Hematopoietic multipotent progenitor cell treated with erythropoietin and hydrocortisone succinate and interleukin-3 and kit ligand, for 6 days (in vitro differentiated cells): ENCODE results near the gene CENPT.

Experiments used
- DNase-seq: peaks from one replicate; pipeline ENCODE4 v3.0.0-alpha.2; 2015

CENPT gene

GRCh38 chr16:67805718-67806427 lies 41.6 kb downstream of the CENPT start:
- no peak for DNase-seq

DNA sequence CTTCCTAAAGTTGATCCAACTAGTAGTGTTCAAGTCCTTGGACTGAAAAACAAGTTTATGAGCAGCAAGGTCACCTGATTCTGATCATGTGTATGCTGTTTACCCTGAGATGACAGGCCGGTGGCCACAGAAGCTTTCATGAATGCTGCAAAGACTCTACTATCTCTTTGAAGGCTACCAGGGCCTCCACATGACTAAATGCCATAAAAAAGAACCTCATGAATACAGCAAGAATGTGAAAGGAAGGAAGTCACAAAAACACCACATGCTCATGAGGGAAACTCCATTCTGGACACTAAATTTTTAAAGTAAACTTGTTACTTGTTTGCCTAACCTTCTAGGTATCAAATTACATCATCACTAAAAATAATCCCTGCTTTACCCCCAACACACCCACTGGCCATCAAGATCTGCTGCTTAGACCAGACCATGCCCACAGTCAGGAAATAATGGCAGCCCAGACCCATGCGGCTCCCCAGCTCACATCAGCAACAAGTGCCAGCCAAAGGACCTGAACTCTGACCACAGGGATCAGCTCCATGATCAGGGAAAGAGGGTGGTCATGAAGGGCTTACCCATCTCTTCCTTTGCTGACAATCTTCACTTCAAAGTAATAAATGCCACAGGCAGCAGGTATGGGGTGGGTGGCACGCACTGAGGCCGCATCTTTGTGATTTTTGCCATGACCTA lies 42.5 kb downstream of the CENPT start:
- no peak for DNase-seq

DNA sequence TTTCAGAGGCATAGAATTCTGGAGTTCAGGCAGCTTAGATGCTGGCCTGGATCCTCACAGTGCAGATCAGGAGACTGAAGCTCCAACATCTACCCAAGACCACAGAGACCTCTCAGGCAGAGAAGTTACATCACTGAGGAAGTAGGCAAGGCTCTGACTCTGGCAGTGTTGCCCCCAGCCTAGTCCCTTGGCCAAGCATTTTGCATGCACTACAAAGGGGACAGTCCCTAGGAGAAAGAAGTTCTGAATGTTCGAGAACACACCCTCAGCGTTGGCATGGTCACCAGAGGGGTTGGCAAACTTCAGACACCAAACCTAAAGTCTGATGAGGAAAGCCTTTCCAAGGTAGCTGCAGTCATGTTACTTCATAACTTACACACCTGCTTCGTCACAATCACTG lies 43.6 kb downstream of the CENPT start:
- peak; percentile 44 for DNase-seq

- no peak for DNase-seq
Measured at GRCh38 chr16:67801883-67802282, 45.6 kb downstream of the CENPT start.

DNA sequence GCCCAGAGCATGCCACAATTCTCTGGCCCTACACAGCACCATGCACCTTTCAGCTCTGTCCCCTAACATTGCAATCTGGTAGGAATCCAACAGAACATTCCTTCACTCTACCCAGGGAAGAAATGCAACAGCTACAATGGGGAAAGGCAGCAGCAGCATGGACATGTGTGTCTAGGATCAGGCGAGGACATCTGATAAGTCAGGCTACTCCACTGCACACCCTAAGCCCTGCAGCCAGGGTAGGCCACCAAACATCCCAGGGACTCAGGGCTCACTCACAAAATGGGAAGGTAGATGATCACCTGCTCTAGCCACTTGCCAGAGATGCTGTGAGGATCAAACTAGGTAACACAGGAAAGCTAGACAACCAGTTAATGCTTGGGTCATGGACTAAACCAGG lies 46.3 kb downstream of the CENPT start:
- DNase-seq = peak; percentile 66

- DNase-seq = peak; percentile 98
Measured at GRCh38 chr16:67800338-67800926, 47.1 kb downstream of the CENPT start.

GRCh38 chr16:67796099-67796718 lies 51.3 kb downstream of the CENPT start:
- peak; percentile 75 for DNase-seq

DNA sequence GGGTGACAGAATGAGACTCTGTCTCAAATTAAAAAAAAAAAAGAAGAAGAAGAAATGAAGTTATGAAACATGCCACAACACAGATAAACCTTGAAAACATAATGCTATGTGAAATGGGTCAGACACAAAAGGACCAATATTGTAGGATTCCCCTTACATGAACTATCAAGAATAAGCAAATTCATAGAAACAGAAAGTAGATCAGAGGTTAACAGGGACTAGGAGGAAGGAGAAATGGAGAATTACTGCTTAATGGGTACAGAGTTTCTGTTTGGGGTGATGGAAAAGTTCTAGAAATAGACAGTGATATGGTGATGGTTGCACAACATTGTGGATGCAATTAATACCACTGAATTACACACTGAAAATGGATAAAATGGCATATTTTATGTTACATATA lies 57.4 kb downstream of the CENPT start:
- DNase-seq = no peak

DNA sequence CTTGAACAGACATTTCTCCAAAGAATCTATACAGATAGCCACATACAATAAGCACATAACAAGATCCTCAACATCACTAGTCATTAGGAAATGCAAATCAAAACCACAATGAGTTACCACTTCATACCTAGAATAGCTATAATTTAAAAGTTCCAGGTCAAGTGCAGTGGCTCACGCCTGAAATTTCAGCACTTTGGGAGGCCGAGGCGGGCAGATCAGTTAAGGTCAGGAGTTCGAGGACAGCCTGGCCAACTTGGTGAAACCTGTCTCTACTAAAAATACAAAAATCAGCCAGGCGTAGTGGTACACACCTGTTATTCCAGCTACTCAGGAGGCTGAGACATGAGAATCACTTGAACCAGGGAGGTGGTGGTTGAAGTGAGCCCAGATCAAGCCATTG lies 61.0 kb downstream of the CENPT start:
- DNase-seq = no peak

- peak; percentile 33 for DNase-seq
Measured at GRCh38 chr16:67783353-67783725, 64.2 kb downstream of the CENPT start.

- DNase-seq = peak; percentile 39
Measured at GRCh38 chr16:67782567-67783352, 64.7 kb downstream of the CENPT start.

DNA sequence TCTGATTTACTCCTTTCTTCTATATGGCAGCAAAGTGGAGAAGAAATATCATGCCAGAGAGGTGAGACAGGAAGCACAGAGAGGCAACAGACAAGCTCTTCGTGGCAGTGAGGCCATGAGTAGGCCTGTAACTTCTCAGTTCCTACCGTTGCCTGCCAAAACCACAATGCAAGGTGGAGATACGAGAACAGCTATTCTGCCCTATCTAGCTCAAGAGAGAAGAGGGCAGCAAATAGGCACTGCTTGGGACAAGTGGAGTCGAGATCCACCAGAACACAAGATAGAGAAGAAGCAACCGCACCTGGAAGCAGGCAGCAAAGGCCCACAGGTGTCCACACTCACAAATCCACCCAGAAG lies 66.0 kb downstream of the CENPT start:
- DNase-seq = peak; percentile 95

DNA sequence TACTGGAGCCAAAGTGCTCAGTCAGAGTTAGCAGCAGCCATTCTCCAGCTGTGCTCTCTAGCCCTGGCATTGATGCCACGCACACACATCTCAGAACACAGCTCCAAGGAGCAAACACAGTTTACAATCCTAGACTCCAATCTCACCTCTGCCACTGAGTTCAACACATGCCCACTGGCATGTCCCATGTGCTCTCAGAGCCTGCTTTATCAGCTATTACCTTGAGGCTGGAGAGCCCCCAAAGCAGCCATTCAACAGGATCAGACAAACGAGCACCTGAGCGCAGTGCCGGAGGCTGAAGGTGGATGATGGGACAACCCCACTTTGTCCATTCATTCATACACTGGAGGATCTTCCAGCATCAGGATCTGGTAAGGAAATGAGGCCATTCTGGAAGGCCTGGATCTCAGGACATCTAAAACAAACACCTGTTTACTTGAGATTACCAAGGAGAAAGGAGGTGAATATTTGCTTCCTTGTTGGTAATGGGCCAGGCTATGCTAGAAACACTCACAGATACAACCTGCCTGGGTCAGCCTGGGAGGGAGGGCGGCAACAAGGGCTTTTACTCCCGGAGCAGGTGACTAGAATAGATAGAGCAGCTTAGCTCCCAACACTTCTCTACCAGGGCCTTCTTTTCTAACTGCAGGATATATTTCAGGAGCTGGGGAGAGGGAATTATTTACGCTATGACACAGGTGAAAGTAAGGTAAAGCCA lies 66.5 kb downstream of the CENPT start:
- peak; percentile 91 for DNase-seq

DNA sequence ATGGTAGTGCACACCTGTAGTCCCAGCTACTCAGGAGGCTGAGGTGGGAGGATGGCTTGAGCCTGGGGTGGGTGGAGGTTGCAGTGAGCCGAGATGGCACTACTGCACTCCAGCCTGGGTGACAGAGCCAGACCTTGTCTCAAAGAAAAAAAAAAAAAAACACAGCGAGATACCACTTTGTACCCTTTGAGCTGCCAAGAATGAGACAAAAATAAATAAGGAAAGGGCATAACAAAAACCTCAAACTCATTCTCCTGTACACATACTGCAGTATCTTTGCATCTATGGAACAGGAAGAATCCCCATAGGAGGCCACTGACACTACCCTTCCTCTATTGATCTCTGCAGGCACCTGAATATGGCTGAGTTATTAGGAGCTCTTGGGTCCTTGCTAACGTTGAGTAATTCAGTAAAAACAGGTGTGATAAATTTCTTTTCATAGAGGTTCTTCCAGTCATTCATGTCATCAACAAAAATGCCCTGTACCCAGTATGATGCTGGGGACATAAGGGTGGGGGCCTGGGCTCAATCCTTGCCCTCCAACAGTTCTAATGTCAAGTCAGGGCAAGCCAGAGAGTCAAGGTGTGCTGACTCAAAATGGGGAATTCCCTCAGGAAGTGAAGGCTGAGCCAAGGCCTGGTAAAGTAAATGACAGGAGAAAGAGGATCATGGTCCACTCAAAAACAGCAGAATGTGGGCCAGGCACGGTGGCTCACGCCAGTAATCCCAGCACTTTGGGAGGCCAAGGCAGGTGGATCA lies 68.1 kb downstream of the CENPT start:
- DNase-seq = no peak
